Lung (tissue), 12 donors: ENCODE data around the gene RHOG. TPM values are rescaled to one million over a fixed set of nuclear protein-coding genes. Genes with fewer than 3 reads are reported as not detected.

Experiments used
- ATAC-seq: fragments of 200-7000 bp; cut with Tn5 transposase; one replicate; pipeline ENCODE4 v1.9.1; 2020; ENCODE audit warnings: moderate number of reproducible peaks; ENCODE audit not compliant: insufficient read depth, low FRiP score
- DNase-seq, 3 donors: peaks; one replicate each; pipeline ENCODE4 v3.0.0-alpha.2; 2013 to 2017
- H3K27ac ChIP-seq, 2 donors: one replicate each; pipeline ENCODE4 v1.5.1; 2013; ENCODE audit warnings: mild to moderate bottlenecking in 2 of 2, moderate library complexity in 2 of 2, control low read depth in 1 of 2, inconsistent platforms in 1 of 2, low read depth in 1 of 2, low read length in 1 of 2
- H3K27me3 ChIP-seq, 3 donors: one replicate each; pipeline ENCODE4 v1.5.1; 2013; ENCODE audit warnings: low read length in 2 of 3; ENCODE audit not compliant: control insufficient read depth in 3 of 3, insufficient read depth in 3 of 3
- H3K36me3 ChIP-seq, 4 donors: one replicate each; pipeline ENCODE4 v1.5.1; 2013; ENCODE audit warnings: low read length in 4 of 4, mild to moderate bottlenecking in 1 of 4, moderate library complexity in 1 of 4; ENCODE audit not compliant: control insufficient read depth in 4 of 4, insufficient read depth in 4 of 4
- H3K4me1 ChIP-seq, 5 donors: one replicate each; pipeline ENCODE4 v1.5.1; 2013; ENCODE audit warnings: low read length in 5 of 5, mild to moderate bottlenecking in 2 of 5, moderate library complexity in 1 of 5; ENCODE audit not compliant: control insufficient read depth in 5 of 5, insufficient read depth in 5 of 5
- H3K4me3 ChIP-seq: one replicate; pipeline ENCODE4 v1.5.1; 2013; ENCODE audit warnings: mild to moderate bottlenecking, control low read depth, moderate library complexity
- H3K9ac ChIP-seq, 2 donors: one replicate each; pipeline ENCODE4 v1.5.1; 2013; ENCODE audit warnings: low read length in 2 of 2, control low read depth in 1 of 2; ENCODE audit not compliant: insufficient read depth in 1 of 2
- H3K9me3 ChIP-seq, 4 donors: one replicate each; pipeline ENCODE4 v1.5.1; 2013; ENCODE audit warnings: low read length in 3 of 4, mild to moderate bottlenecking in 1 of 4, moderate library complexity in 1 of 4; ENCODE audit not compliant: control insufficient read depth in 4 of 4, insufficient read depth in 3 of 4
- WGBS, 2 donors: extraction: QIAGEN DNeasy Blood & Tissue Kit; methylation state at CpG; one replicate each; pipeline ENCODE4 v1.1.7; 2013; 5-methylcytosine and 5-hydroxymethylcytosine counted together
- polyA plus RNA-seq, 2 donors: library from polyadenylated mRNA; stranded (reverse); fragments of 200-250 nt; gene quantifications; one replicate each; pipeline ENCODE4 v1.2.1, GENCODE V29; 2013
- total RNA-seq, 2 donors: library from RNA; depleted of rRNA in 1 of 2; stranded (reverse); fragments of >200 nt in 1 of 2; gene quantifications; one replicate each; pipeline ENCODE4 v1.2.1, GENCODE V29; 2014 to 2021
- TF ChIP-seq, protein P1 (sequence below): IDR thresholded peaks from 2 replicates; pipeline ENCODE4 v1.5.1; 2012; ENCODE audit warnings: mild to moderate bottlenecking; ENCODE audit errors: control extremely low read depth, extremely low read depth
- donor health status: control.
- donor health status: control.
- donor health status: Bipolar disorder and iron deficiency.
- donor health status: healthy.
- donor health status: DM: yes; HTN: yes; CAD: no.

Gene RHOG
- total and polyA plus RNA-seq, 4 donors: 15.4 to 287 (median 82.6) TPM

DNA sequence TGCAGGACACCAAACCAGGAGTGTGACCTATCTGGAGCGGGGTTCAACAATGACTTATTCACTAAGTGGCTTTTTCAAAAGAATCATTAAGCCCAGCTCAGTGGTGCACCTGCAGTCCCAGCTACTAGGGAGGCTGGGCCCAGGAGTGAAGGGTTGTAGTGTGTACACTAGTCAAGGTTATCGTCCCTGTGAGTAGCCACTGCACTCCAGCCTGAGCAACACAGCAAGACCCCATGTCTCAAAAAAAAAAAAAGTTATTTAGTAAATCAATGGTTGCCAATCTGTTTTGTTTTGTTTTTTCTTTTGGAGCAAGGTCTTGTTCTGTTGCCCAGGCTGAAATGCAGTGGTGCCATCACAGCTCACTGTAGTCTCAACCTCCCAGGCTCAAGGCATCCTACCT, 7.9 kb downstream of the RHOG start:
- H3K9ac ChIP-seq: no peak overlapping the region
- peak overlapping the region in 1 of 2 donors; percentile 50 for H3K27ac ChIP-seq
- peaks cover 0 to 12% (median 2%) of the 10 kb centered on the region in 4 donors for H3K36me3 ChIP-seq
- TF ChIP-seq, protein P1, sequence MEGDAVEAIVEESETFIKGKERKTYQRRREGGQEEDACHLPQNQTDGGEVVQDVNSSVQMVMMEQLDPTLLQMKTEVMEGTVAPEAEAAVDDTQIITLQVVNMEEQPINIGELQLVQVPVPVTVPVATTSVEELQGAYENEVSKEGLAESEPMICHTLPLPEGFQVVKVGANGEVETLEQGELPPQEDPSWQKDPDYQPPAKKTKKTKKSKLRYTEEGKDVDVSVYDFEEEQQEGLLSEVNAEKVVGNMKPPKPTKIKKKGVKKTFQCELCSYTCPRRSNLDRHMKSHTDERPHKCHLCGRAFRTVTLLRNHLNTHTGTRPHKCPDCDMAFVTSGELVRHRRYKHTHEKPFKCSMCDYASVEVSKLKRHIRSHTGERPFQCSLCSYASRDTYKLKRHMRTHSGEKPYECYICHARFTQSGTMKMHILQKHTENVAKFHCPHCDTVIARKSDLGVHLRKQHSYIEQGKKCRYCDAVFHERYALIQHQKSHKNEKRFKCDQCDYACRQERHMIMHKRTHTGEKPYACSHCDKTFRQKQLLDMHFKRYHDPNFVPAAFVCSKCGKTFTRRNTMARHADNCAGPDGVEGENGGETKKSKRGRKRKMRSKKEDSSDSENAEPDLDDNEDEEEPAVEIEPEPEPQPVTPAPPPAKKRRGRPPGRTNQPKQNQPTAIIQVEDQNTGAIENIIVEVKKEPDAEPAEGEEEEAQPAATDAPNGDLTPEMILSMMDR: no peak
- DNase-seq (no peak), ATAC-seq (no peak)
- H3K27me3 ChIP-seq: no peaks in the 10 kb centered on the region
- H3K9me3 ChIP-seq: no peaks in the 10 kb centered on the region
- H3K4me1 ChIP-seq: peaks cover 10 to 42% (median 20%) of the 10 kb centered on the region in 5 donors
- 79 to 83% methylated on average over 2 of the region's 2 CpGs for WGBS, 2 donors
- no peak overlapping the region for H3K4me3 ChIP-seq

DNA sequence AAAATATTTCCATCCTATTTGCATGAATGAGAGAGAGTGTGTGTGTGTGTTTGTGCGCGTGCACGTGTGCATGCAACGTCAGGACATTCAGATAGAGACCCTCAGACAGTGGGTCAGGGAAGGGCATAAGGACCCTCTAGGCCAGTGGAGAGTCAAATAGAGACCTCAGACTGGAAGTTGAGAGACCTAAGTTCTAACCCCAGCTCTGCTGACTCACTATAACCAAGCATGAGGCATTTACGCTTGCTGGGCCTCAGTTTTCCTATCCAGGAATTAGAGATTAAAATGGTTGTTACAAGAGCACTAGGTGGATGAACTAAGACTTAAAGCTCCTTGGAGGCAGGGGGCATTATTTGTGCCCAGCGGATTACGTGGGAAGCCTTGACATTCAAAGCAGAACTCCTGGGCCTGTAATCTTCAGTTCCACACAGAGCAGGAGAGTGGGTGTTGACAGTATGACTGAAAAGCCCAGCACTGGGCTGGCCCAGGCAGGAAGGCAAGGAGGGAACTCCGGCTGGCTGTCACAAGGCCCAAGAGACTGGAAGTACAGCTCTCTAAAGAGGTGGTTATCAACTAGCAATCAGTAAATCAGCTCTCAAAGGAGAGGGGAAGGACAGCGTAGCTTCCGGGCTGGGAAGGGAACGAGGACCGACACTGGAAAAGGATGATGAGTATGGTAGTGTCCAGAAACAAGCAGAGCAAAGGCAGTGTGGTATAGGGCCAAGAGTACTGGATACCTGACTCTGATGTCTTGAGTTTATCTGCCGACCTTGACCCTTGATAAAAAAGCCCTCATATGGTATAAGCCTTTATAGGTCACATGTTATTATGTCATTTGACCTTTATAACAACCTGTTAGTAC, 9.2 kb downstream of the RHOG start:
- DNase-seq: no peak
- H3K4me1 ChIP-seq: peaks cover 10 to 33% (median 14%) of the 10 kb centered on the region in 5 donors
- no peak overlapping the region for H3K9ac ChIP-seq
- peak overlapping the region in 1 of 2 donors; percentile 62 for H3K27ac ChIP-seq
- peaks cover 0 to 24% (median 3%) of the 10 kb centered on the region in 4 donors for H3K36me3 ChIP-seq
- no peaks in the 10 kb centered on the region for H3K27me3 ChIP-seq
- 51 to 55% methylated on average over 12 to 13 of the region's 13 CpGs for WGBS, 2 donors
- H3K9me3 ChIP-seq: no peaks in the 10 kb centered on the region
- TF ChIP-seq, protein P1: no peak
- no peak for ATAC-seq
- no peak overlapping the region for H3K4me3 ChIP-seq

DNA sequence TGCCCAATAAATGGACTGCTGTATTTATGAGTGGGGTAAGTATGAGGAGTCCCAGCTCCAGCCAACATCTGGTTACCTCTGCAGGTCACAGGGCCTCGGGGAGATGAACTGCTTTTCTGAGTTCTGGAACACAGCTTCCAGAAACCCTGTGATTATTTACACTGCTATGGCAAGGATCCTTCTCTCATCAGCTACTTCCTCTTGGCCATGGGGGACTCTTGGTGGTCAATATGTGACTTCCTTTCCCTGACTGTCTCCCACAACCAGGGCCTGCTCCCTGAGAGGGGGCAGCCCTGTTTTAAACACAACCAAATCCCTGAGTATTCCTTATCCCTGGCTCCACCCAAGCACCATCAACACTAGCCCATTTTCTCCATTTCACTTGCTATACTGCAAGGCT, 10.0 kb downstream of the RHOG start:
- peaks cover 6 to 31% (median 11%) of the 10 kb centered on the region in 5 donors for H3K4me1 ChIP-seq
- WGBS, 2 donors: 35 to 53% methylated on average over 1 of the region's 1 CpG
- TF ChIP-seq, protein P1: no peak
- ATAC-seq (no peak), DNase-seq (no peak)
- H3K9me3 ChIP-seq: no peaks in the 10 kb centered on the region
- H3K27ac ChIP-seq: peak overlapping the region in 1 of 2 donors; percentile 62
- no peaks in the 10 kb centered on the region for H3K27me3 ChIP-seq
- H3K9ac ChIP-seq: no peak overlapping the region
- H3K36me3 ChIP-seq: peaks cover 0 to 32% (median 4%) of the 10 kb centered on the region in 4 donors
- no peak overlapping the region for H3K4me3 ChIP-seq
